HepG2 (cell line): ENCODE measurements around the gene ARHGAP26. TPM values are rescaled to one million over a fixed set of nuclear protein-coding genes. Genes with fewer than 3 reads are reported as not detected.

Experiments used
- ATAC-seq: fragments of 200-7000 bp; cut with Tn5 transposase; 3 replicates; pipeline ENCODE4 v1.9.1; 2020; ENCODE audit warnings: mild to moderate bottlenecking, moderate library complexity
- BruUV-seq: library from RNA; stranded (reverse); fragments of 400-500 nt; replicated peaks from 2 replicates; lab custom pipeline; 2021; lab: Mats Ljungman, UMichigan
- CTCF ChIA-PET: fragments of 300-600 bp; formaldehyde crosslinking; extraction: SDS; loops from one replicate; lab custom pipeline; 2021; ENCODE audit warnings: low total read pairs, inconsistent platforms, low intra/inter-chr PET ratio; lab: Yijun Ruan, JAX
- POLR2A ChIA-PET: fragments of 350-600 bp; sonication (Branson Sonifier 250); formaldehyde crosslinking; loops from one replicate; lab custom pipeline; 2020; ENCODE audit warnings: antibody characterized with exemption, inconsistent platforms; lab: Yijun Ruan, JAX
- DNase-seq: peaks from one replicate; pipeline ENCODE4 v3.0.0-alpha.2; 2015; ENCODE audit warnings: low spot score
- FAIRE-seq: peaks from 3 replicates; lab custom pipeline; 2011; peaks lifted over from hg19 to GRCh38; lab: Jason Lieb, UNC
- H2AFZ ChIP-seq: one replicate; pipeline ENCODE4 v1.6.1; 2011; ENCODE audit warnings: low read length, inconsistent platforms
- H3K27ac ChIP-seq: fragments of 300-600 bp; 3 replicates; pipeline ENCODE4 v1.8.0; 2011; ENCODE audit warnings: mixed run types, mild to moderate bottlenecking, mixed read lengths, low read length, inconsistent platforms; ENCODE audit not compliant: insufficient read depth; ENCODE audit errors: extremely low read length
- H3K27me3 ChIP-seq, 2 experiments: fragments of 200-600 bp in 1 of 2; 2 replicates in 1 of 2; 3 replicates in 1 of 2; pipeline versions ENCODE4 v1.6.0 to v1.8.0; 2011; ENCODE audit warnings: low read length in 2 of 2, mild to moderate bottlenecking in 2 of 2, moderate library complexity in 2 of 2, inconsistent platforms in 1 of 2; ENCODE audit not compliant: insufficient read depth in 2 of 2, control insufficient read depth in 1 of 2
- H3K36me3 ChIP-seq, 2 experiments: fragments of 200-600 bp in 1 of 2; replicated peaks in 1 of 2; 2 replicates in 1 of 2; 3 replicates in 1 of 2; pipeline versions ENCODE4 v1.5.1 to v1.8.0; 2011; ENCODE audit warnings: low read length in 2 of 2, inconsistent platforms in 1 of 2; ENCODE audit not compliant: insufficient read depth in 2 of 2, control insufficient read depth in 1 of 2
- H3K4me1 ChIP-seq: 2 replicates; pipeline ENCODE4 v1.5.1; 2012; ENCODE audit warnings: low read length, inconsistent platforms; ENCODE audit not compliant: insufficient read depth
- H3K4me2 ChIP-seq: 2 replicates; pipeline ENCODE4 v1.6.0; 2011; ENCODE audit warnings: low read depth, low read length, inconsistent platforms
- H3K4me3 ChIP-seq, 3 experiments: fragments of 200-600 bp in 1 of 3; sonication (generic), shearing (Covaris generic) in 1 of 3; replicated peaks in 1 of 3; 2 replicates each; pipeline ENCODE4 v1.5.1; 2011 to 2016; ENCODE audit warnings: low read length in 3 of 3, inconsistent platforms in 2 of 3, low read depth in 2 of 3, mild to moderate bottlenecking in 2 of 3, control low read depth in 1 of 3, mixed read lengths in 1 of 3; ENCODE audit not compliant: insufficient read depth in 1 of 3
- H3K79me2 ChIP-seq: one replicate; pipeline ENCODE4 v1.6.1; 2011; ENCODE audit warnings: low read length, inconsistent platforms; ENCODE audit not compliant: insufficient read depth
- H3K9ac ChIP-seq: 2 replicates; pipeline ENCODE4 v1.6.0; 2011; ENCODE audit warnings: mild to moderate bottlenecking, low read depth, low read length, inconsistent platforms; ENCODE audit not compliant: insufficient read depth
- H3K9me3 ChIP-seq: 2 replicates; pipeline ENCODE4 v1.5.1; 2012; ENCODE audit warnings: mild to moderate bottlenecking, low read length
- H4K20me1 ChIP-seq: 2 replicates; pipeline ENCODE4 v1.6.0; 2011; ENCODE audit warnings: inconsistent platforms, mild to moderate bottlenecking, low read length, moderate library complexity; ENCODE audit not compliant: insufficient read depth
- EP300 ChIP-seq, 3 experiments: sonication (generic) in 1 of 3; formaldehyde crosslinking in 1 of 3; IDR thresholded peaks; 2 replicates each; pipeline versions ENCODE4 v1.5.1 to v1.6.1; 2011 to 2020; ENCODE audit warnings: low read depth in 2 of 3, low read length in 2 of 3, borderline replicate concordance in 1 of 3, improper control_type of control experiment in 1 of 3, mild to moderate bottlenecking in 1 of 3, missing genetic modification reagents in 1 of 3, moderate library complexity in 1 of 3
- GMEB1 ChIP-seq: sonication (generic); formaldehyde crosslinking; IDR thresholded peaks from 2 replicates; pipeline ENCODE4 v1.5.1; 2020; ENCODE audit warnings: missing genetic modification reagents, mild to moderate bottlenecking, borderline replicate concordance
- HINFP ChIP-seq: sonication (generic); formaldehyde crosslinking; IDR thresholded peaks from 2 replicates; pipeline ENCODE4 v1.4.0; 2020; ENCODE audit warnings: low read depth, mild to moderate bottlenecking, missing genetic modification reagents
- HIVEP1 ChIP-seq: sonication (generic); formaldehyde crosslinking; IDR thresholded peaks from 2 replicates; pipeline ENCODE4 v1.4.0; 2020; ENCODE audit warnings: mild to moderate bottlenecking, missing genetic modification reagents
- MNT ChIP-seq: fragments of 450-650 bp; IDR thresholded peaks from 2 replicates; pipeline ENCODE4 v1.6.1; 2016
- NKX3-1 ChIP-seq: sonication (generic); formaldehyde crosslinking; IDR thresholded peaks from 2 replicates; pipeline ENCODE4 v1.5.0; 2020; ENCODE audit warnings: missing genetic modification reagents
- PITX1 ChIP-seq: sonication (generic); formaldehyde crosslinking; IDR thresholded peaks from 2 replicates; pipeline ENCODE4 v1.5.1; 2020; ENCODE audit warnings: mild to moderate bottlenecking, missing genetic modification reagents
- RBFOX2 ChIP-seq: fragments of 200-400 bp; formaldehyde crosslinking; IDR thresholded peaks from 2 replicates; pipeline ENCODE4 v1.6.1; 2017; ENCODE audit warnings: low read depth, mild to moderate bottlenecking, low read length
- ZBTB34 ChIP-seq: sonication (generic); formaldehyde crosslinking; IDR thresholded peaks from 2 replicates; pipeline ENCODE4 v1.8.0; 2022; ENCODE audit warnings: mild to moderate bottlenecking, missing genetic modification reagents
- ZNF282 ChIP-seq: fragments of 450-650 bp; IDR thresholded peaks from 2 replicates; pipeline ENCODE4 v1.6.1; 2018; ENCODE audit not compliant: partially characterized antibody
- ZNF550 ChIP-seq: sonication (generic); formaldehyde crosslinking; IDR thresholded peaks from 2 replicates; pipeline ENCODE4 v1.4.0; 2020; ENCODE audit warnings: mild to moderate bottlenecking, missing genetic modification reagents, borderline replicate concordance
- ZNF598 ChIP-seq: sonication (generic); formaldehyde crosslinking; IDR thresholded peaks from 2 replicates; pipeline ENCODE4 v1.5.1; 2020; ENCODE audit warnings: mild to moderate bottlenecking, missing genetic modification reagents, borderline replicate concordance
- ZNF720 ChIP-seq: sonication (generic); formaldehyde crosslinking; IDR thresholded peaks from 2 replicates; pipeline ENCODE4 v1.4.0; 2020; ENCODE audit warnings: missing genetic modification reagents
- ZNF747 ChIP-seq: sonication (generic); formaldehyde crosslinking; IDR thresholded peaks from 2 replicates; pipeline ENCODE4 v1.8.1; 2023; ENCODE audit warnings: missing genetic modification reagents, mild to moderate bottlenecking, borderline replicate concordance
- ZNF777 ChIP-seq: sonication (generic); formaldehyde crosslinking; IDR thresholded peaks from 2 replicates; pipeline ENCODE4 v1.4.0; 2020; ENCODE audit warnings: missing genetic modification reagents
- WGBS: methylation state at CpG from one replicate; pipeline ENCODE4 v1.1.6; 2017; ENCODE audit warnings: low lambda C conversion rate; 5-methylcytosine and 5-hydroxymethylcytosine counted together
- in situ Hi-C: cut with HindIII; loops from 2 replicates; pipeline ENCODE4 v1.10.0; 2017; ENCODE audit warnings: low pct_unique_long_range_greater_than_20kb; ENCODE audit not compliant: extremely low pct_ligation_motif_present
- intact Hi-C: fragments of 100-400 bp; cut with micrococcal nuclease; formaldehyde crosslinking; loops from one replicate; pipeline ENCODE4 v1.10.0; 2022; ENCODE audit not compliant: unreplicated experiment
- polyA plus RNA-seq, 8 experiments: library from polyadenylated mRNA; depleted of rRNA in 3 of 8; stranded (reverse) in 7 of 8; unstranded in 1 of 8; fragments of >200 nt; fragmentation: Illumina TruSeq in 4 of 8; extraction: Trizol in 4 of 8; gene quantifications; 2 replicates each; pipeline versions ENCODE4 v1.2.1 to v1.2.3, GENCODE V29; 2011 to 2016; ENCODE audit warnings: low read depth in 4 of 8, missing spikeins in 1 of 8, mixed read lengths in 1 of 8; ENCODE audit not compliant: insufficient read depth in 1 of 8
- total RNA-seq, 5 experiments: library from RNA; depleted of rRNA; stranded (reverse); fragments of >200 nt; fragmentation: Illumina TruSeq; extraction: Trizol; gene quantifications; 2 replicates each; pipeline ENCODE4 v1.2.3, GENCODE V29; 2016; ENCODE audit warnings: low read depth in 1 of 5

The ARHGAP26 gene
- total and polyA plus RNA-seq, 2 of the 13 experiments (the other 11 are each of a cell fraction or from before 2014, with no cell fraction given): 9.6 to 18.2 TPM

- ChIA-PET POLR2A (no interaction called here), CTCF (no interaction called here)
- Histone ChIP-seq H3K36me3 (peaks cover 1 to 18% of the 10 kb centered on the region in 2 experiments), H4K20me1 (no peaks in the 10 kb centered on the region), H3K4me3 (no peak overlapping the region), H3K4me2 (no peak overlapping the region), H3K9ac (no peak overlapping the region), H3K27me3 (no peaks in the 10 kb centered on the region), H3K4me1 (peaks cover 19% of the 10 kb centered on the region), H2AFZ (no peak overlapping the region), H3K79me2 (no peaks in the 10 kb centered on the region), H3K27ac (no peak overlapping the region), H3K9me3 (no peaks in the 10 kb centered on the region)
- BruUV-seq: no TSS peak
- FAIRE-seq (no peak), DNase-seq (no peak), ATAC-seq (no peak)
- in situ Hi-C loops (no loop called here), intact Hi-C loops (no loop called here)
- TF ChIP-seq HIVEP1 (CRISPR knock-in tag) (no peak), ZNF747 (CRISPR knock-in tag) (no peak), HINFP (CRISPR knock-in tag) (no peak), PITX1 (CRISPR knock-in tag) (no peak), GMEB1 (CRISPR knock-in tag) (no peak), RBFOX2 (no peak), ZNF720 (CRISPR knock-in tag) (no peak), ZNF777 (CRISPR knock-in tag) (no peak), EP300 (IDR thresholded peaks at IDR 0.05; ENCODE audit: low read depth in 2 of 2, low read length in 2 of 2) (no peak), EP300 (CRISPR knock-in tag; IDR thresholded peaks at IDR 0.05; ENCODE audit: borderline replicate concordance) (no peak), ZNF282 (no peak), ZNF598 (CRISPR knock-in tag) (no peak), ZBTB34 (CRISPR knock-in tag) (no peak), ZNF550 (no peak), MNT (no peak), NKX3-1 (no peak)
- WGBS: 91% methylated on average over 4 of the region's 4 CpGs
Observed at GRCh38 chr5:143134900-143135299, 364.7 kb downstream of the ARHGAP26 start.
